Gastrocnemius medialis (tissue), 4 donors: ENCODE results near the gene TRAF4. TPM values are rescaled to one million over a fixed set of nuclear protein-coding genes. Genes with fewer than 3 reads are reported as not detected.
A peak's percentile ranks its signal among the peaks of the same experiment; 100 is the strongest.

Experiments
- ATAC-seq, 2 donors: fragments of 150-250 bp; one replicate each; pipeline ENCODE4 v1.9.1; 2016
- DNase-seq, 2 donors: peaks; one replicate each; pipeline ENCODE4 v3.0.0-alpha.2; 2019
- H3K27ac ChIP-seq, 4 donors: fragments of 200-600 bp; sonication (generic); 1 replicate in 1 of 4; 2 replicates in 3 of 4; pipeline ENCODE4 v1.5.1; 2016 to 2018; ENCODE audit warnings: mild to moderate bottlenecking in 2 of 4, moderate library complexity in 1 of 4
- H3K27me3 ChIP-seq, 3 donors: fragments of 200-600 bp; sonication (generic) in 2 of 3; 1 replicate in 1 of 3; 2 replicates in 2 of 3; pipeline versions ENCODE4 v1.5.1 to v1.6.0; 2016 to 2019; ENCODE audit warnings: mild to moderate bottlenecking in 1 of 3, moderate library complexity in 1 of 3
- H3K36me3 ChIP-seq, 2 donors: fragments of 200-600 bp; sonication (generic) in 1 of 2; one replicate each; pipeline ENCODE4 v1.5.1; 2017 to 2018
- H3K4me1 ChIP-seq, 2 donors: fragments of 200-600 bp; sonication (generic) in 1 of 2; one replicate each; pipeline ENCODE4 v1.5.1; 2016 to 2017; ENCODE audit warnings: mild to moderate bottlenecking in 2 of 2
- H3K4me3 ChIP-seq, 4 donors: fragments of 200-600 bp; sonication (generic) in 3 of 4; 1 replicate in 1 of 4; 2 replicates in 3 of 4; pipeline ENCODE4 v1.5.1; 2016 to 2019; ENCODE audit warnings: mild to moderate bottlenecking in 2 of 4
- H3K9me3 ChIP-seq, 3 donors: fragments of 200-600 bp; sonication (generic) in 2 of 3; 1 replicate in 1 of 3; 2 replicates in 2 of 3; pipeline ENCODE4 v1.5.1; 2016 to 2019
- CTCF ChIP-seq, 5 experiments: fragments of 450-650 bp in 3 of 5; fragments of 200-600 bp in 2 of 5; sonication (generic) in 2 of 5; IDR thresholded peaks in 4 of 5; conservative IDR thresholded peaks in 1 of 5; 1 replicate in 4 of 5; 2 replicates in 1 of 5; pipeline ENCODE4 v1.5.1; 2016 to 2019; ENCODE audit warnings: antibody characterized with exemption in 5 of 5, mild to moderate bottlenecking in 3 of 5, moderate library complexity in 3 of 5
- POLR2A ChIP-seq, 2 donors: fragments of 450-650 bp; IDR thresholded peaks; one replicate each; pipeline ENCODE4 v1.6.1; 2017; ENCODE audit warnings: antibody characterized with exemption in 2 of 2, mild to moderate bottlenecking in 2 of 2, moderate library complexity in 2 of 2
- in situ Hi-C, 4 donors: fragments of 200-750 bp; cut with MboI; loops; one replicate each; pipeline versions ENCODE4 v1.15.0 to v1.8.0; 2017; ENCODE audit warnings: low sequenced_read_pairs in 4 of 4
- intact Hi-C: fragments of 100-400 bp; cut with DNase I; formaldehyde crosslinking; loops from one replicate; pipeline ENCODE4 v1.15.1; 2023; ENCODE audit warnings: low total_unique reads
- total RNA-seq, 4 donors: library from RNA; depleted of rRNA; stranded (reverse); fragments of >200 nt; gene quantifications; one replicate each; pipeline versions ENCODE4 v1.1.0 to v1.2.3, GENCODE V29; 2016

TRAF4 gene
- total RNA-seq, 4 donors from 2014 or later, result 2.0 to 6.4 (median 3.8) TPM

- no peak for DNase-seq
- intact Hi-C loops, result no loop called here
These were observed 29.5 kb upstream of the TRAF4 start for GRCh38 chr17:28714281-28714680.

GRCh38 chr17:28715217-28715616 lies 28.6 kb upstream of the TRAF4 start:
- Histone ChIP-seq H3K36me3 (no peaks in the 10 kb centered on the region), H3K27me3 (peaks cover 2 to 17% (median 11%) of the 10 kb centered on the region in 3 donors), H3K4me1 (peaks cover 8 to 13% of the 10 kb centered on the region in 2 donors), H3K9me3 (no peaks in the 10 kb centered on the region), H3K27ac (no peak overlapping the region), H3K4me3 (no peak overlapping the region)
- intact Hi-C loops, result no loop called here
- no peak for ATAC-seq
- in situ Hi-C loops, result no loop called here
- DNase-seq, result no peak
- TF ChIP-seq CTCF (IDR thresholded peaks at IDR 0.05 in 4 of 5, conservative IDR thresholded peaks at IDR 0.05 in 1 of 5), result no peak

More at GRCh38 chr17:28714281-28714680, 29.5 kb upstream of the TRAF4 start:
- H3K4me1 ChIP-seq, result peaks cover 8 to 13% of the 10 kb centered on the region in 2 donors
- no peak overlapping the region for H3K4me3 ChIP-seq
- in situ Hi-C loops, result no loop called here
- no peaks in the 10 kb centered on the region for H3K36me3 ChIP-seq
- no peak for TF ChIP-seq CTCF (IDR thresholded peaks at IDR 0.05 in 4 of 5, conservative IDR thresholded peaks at IDR 0.05 in 1 of 5)
- no peak for TF ChIP-seq POLR2A (IDR thresholded peaks at IDR 0.05)
- no peaks in the 10 kb centered on the region for H3K9me3 ChIP-seq
- no peak for ATAC-seq
- H3K27ac ChIP-seq, result no peak overlapping the region
- peaks cover 2 to 17% (median 11%) of the 10 kb centered on the region in 3 donors for H3K27me3 ChIP-seq

GRCh38 chr17:28716740-28717577 lies 26.9 kb upstream of the TRAF4 start:
- Histone ChIP-seq H3K4me3 (peak overlapping the region; percentile 48 to 64 (median 59)), H3K9me3 (no peaks in the 10 kb centered on the region), H3K27me3 (peaks cover 2 to 17% (median 11%) of the 10 kb centered on the region in 3 donors), H3K36me3 (peaks cover 0 to 13% of the 10 kb centered on the region in 2 donors), H3K27ac (peak overlapping the region; percentile 86 to 90 (median 88)), H3K4me1 (peaks cover 23 to 24% of the 10 kb centered on the region in 2 donors)
- intact Hi-C loops (no loop called here), in situ Hi-C loops (no loop called here)
- TF ChIP-seq POLR2A (IDR thresholded peaks at IDR 0.05) (no peak), CTCF (IDR thresholded peaks at IDR 0.05 in 4 of 5, conservative IDR thresholded peaks at IDR 0.05 in 1 of 5) (no peak)
- ATAC-seq (no peak), DNase-seq (no peak)

- ATAC-seq (no peak), DNase-seq (peak in 1 of 2 donors; percentile 57)
- in situ Hi-C loops, result no loop called here
These were observed 26.1 kb upstream of the TRAF4 start, which contains the start of gene RAB34 for GRCh38 chr17:28717578-28718332. Gene RAB34 (minus strand): TSS chr17:28717868. CDS start chr17:28717266, 602 bp downstream.

More at GRCh38 chr17:28717578-28718332, 26.1 kb upstream of the TRAF4 start, which contains the start of gene RAB34:
- peak within 1 kb of the TSS; percentile 48 to 98 (median 70) for H3K4me3 ChIP-seq
- peaks cover 0 to 21% of the 10 kb centered on the region in 2 donors for H3K36me3 ChIP-seq
- intact Hi-C loops, result loop anchor here (2.0 kb wide), 1 partner anchor 73 kb away; the partner anchor contains the start of gene BLTP2
- TF ChIP-seq CTCF (IDR thresholded peaks at IDR 0.05 in 4 of 5, conservative IDR thresholded peaks at IDR 0.05 in 1 of 5) (peak in 2 of 5 experiments; percentile 24 to 37), POLR2A (IDR thresholded peaks at IDR 0.05) (peak; percentile 35 to 45)
- peaks cover 2 to 17% (median 11%) of the 10 kb centered on the region in 3 donors for H3K27me3 ChIP-seq
- H3K4me1 ChIP-seq, result peaks cover 29 to 31% of the 10 kb centered on the region in 2 donors
- peak within 1 kb of the TSS; percentile 86 to 90 (median 88) for H3K27ac ChIP-seq
- no peaks in the 10 kb centered on the region for H3K9me3 ChIP-seq
